ENCODE data around the gene ZFAND3. TPM values are rescaled to one million over a fixed set of nuclear protein-coding genes. Genes with fewer than 3 reads are reported as not detected.

Gene ZFAND3
- total and polyA plus RNA-seq, 7 donors = 48.5 to 166 (median 141) TPM

DNA sequence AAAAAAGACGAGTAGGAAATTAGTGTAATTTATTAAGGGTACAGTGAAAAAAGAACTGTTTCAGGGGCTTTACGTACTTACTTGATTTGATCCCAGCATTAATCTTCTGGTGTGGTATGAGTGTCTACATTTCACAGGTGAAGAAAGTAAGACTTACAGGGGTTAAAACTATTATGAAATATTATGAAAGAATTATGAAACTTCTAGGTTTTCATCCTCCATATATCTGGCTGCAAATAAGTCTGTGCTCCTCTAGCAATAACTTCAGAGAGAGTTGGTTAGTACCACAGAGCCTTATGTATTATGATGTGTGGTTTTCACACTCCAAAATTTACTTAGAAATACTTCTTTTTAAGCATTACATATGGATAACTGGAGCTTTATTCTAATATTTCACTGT, 41.9 kb downstream of the ZFAND3 start:
- 57 to 85% (median 66%) methylated on average over 2 of the region's 2 CpGs for WGBS, 3 donors

DNA sequence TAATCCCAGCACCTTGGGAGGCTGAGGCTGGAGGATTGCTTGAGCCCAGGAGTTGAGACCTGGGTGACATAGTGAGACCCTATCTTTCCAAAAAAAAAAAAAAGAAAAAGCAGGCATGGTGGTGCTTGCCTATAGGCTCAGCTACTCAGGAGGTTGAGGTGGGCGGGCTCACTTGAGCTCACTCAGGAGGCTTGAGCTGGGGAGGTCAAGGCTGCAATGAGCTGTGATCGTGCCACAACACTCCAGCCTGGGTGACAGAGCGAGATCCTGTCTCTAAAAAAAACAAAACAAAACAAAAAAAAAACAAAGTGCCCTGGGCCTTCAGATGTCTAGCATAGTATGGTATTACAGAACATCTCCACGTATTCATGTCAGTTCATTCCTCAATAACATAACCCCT, 42.9 kb downstream of the ZFAND3 start:
- H3K9me3 ChIP-seq = no peaks in the 10 kb centered on the region
- 88 to 92% (median 92%) methylated on average over 4 of the region's 4 CpGs for WGBS, 3 donors
- peaks cover 62% of the 10 kb centered on the region for H3K4me1 ChIP-seq
- no peak for ATAC-seq
- H3K27ac ChIP-seq = no peak overlapping the region
- TF ChIP-seq, protein P1, sequence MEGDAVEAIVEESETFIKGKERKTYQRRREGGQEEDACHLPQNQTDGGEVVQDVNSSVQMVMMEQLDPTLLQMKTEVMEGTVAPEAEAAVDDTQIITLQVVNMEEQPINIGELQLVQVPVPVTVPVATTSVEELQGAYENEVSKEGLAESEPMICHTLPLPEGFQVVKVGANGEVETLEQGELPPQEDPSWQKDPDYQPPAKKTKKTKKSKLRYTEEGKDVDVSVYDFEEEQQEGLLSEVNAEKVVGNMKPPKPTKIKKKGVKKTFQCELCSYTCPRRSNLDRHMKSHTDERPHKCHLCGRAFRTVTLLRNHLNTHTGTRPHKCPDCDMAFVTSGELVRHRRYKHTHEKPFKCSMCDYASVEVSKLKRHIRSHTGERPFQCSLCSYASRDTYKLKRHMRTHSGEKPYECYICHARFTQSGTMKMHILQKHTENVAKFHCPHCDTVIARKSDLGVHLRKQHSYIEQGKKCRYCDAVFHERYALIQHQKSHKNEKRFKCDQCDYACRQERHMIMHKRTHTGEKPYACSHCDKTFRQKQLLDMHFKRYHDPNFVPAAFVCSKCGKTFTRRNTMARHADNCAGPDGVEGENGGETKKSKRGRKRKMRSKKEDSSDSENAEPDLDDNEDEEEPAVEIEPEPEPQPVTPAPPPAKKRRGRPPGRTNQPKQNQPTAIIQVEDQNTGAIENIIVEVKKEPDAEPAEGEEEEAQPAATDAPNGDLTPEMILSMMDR (IDR thresholded peaks at IDR 0.05) = no peak
- no peaks in the 10 kb centered on the region for H3K27me3 ChIP-seq (ENCODE audit: insufficient read depth in 3 of 3, low read length in 2 of 3)
- no peak overlapping the region for H3K4me3 ChIP-seq
- no peaks in the 10 kb centered on the region for H3K36me3 ChIP-seq (ENCODE audit: insufficient read depth in 1 of 2, low read depth in 1 of 2)
- intact Hi-C loops (cut with DNase I) = loop anchor here in 1 of 2 donors (5.0 kb wide), 1 partner anchor 40 kb away; no protein-coding TSS in a partner anchor
- no peak for DNase-seq

More for the DNA sequence above, 41.9 kb downstream of the ZFAND3 start:
- ATAC-seq = no peak
- H3K36me3 ChIP-seq (ENCODE audit: insufficient read depth in 1 of 2, low read depth in 1 of 2) = no peaks in the 10 kb centered on the region
- H3K4me3 ChIP-seq = no peak overlapping the region
- no peak overlapping the region for H3K27ac ChIP-seq
- intact Hi-C loops (cut with DNase I) = loop anchor here in 1 of 2 donors (5.0 kb wide), 1 partner anchor 39 kb away; no protein-coding TSS in a partner anchor
- peaks cover 52% of the 10 kb centered on the region for H3K4me1 ChIP-seq
- DNase-seq = no peak
- TF ChIP-seq, protein P1 (IDR thresholded peaks at IDR 0.05) = no peak
- H3K9me3 ChIP-seq = no peaks in the 10 kb centered on the region
- H3K27me3 ChIP-seq (ENCODE audit: insufficient read depth in 3 of 3, low read length in 2 of 3) = no peaks in the 10 kb centered on the region

DNA sequence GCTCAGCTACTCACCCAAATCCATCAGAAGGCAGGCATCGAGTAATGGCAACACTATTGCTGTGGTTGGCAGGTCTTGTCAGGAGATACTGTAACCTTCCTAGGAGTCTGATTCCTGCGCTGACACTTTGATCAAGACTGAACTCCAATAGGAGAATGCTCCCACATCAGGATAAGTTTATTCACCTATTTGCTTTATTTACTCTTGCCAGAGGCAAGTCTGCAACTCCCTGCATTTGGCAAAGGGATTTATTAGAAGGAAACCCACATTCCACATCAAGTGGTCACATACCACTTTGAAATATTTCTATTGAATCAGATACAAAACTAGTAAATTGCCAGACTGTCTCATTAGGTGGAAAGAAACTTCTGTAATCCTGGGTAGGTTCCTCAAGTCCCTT, 43.5 kb downstream of the ZFAND3 start:
- Histone ChIP-seq H3K36me3 (ENCODE audit: insufficient read depth in 1 of 2, low read depth in 1 of 2) (no peaks in the 10 kb centered on the region), H3K27ac (no peak overlapping the region), H3K4me1 (peaks cover 61% of the 10 kb centered on the region), H3K9me3 (no peaks in the 10 kb centered on the region), H3K27me3 (ENCODE audit: insufficient read depth in 3 of 3, low read length in 2 of 3) (no peaks in the 10 kb centered on the region), H3K4me3 (no peak overlapping the region)
- 68 to 90% (median 69%) methylated on average over 2 of the region's 2 CpGs for WGBS, 3 donors
- no peak for DNase-seq
- ATAC-seq = no peak
- TF ChIP-seq, protein P1 (IDR thresholded peaks at IDR 0.05) = no peak
- intact Hi-C loops (cut with DNase I) = loop anchor here in 1 of 2 donors (5.0 kb wide), 1 partner anchor 41 kb away; no protein-coding TSS in a partner anchor

DNA sequence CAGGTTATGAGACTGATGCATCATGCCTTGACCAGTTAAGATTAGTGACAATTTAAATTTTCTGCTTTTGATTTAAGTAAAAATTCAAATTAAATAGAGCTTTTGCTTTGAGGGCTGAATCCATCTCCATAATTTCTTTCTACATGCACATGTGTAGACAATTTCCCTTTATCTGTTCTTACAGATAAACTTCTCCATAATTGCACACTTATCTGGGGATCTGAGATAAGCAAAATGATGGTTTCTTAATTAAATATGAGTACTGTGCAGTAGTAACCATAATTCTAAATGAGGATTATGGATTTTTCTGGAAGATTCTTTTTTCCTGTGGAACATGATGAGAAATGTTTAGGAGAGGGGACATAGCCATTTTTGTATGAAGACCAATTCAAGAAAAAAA, 44.7 kb downstream of the ZFAND3 start:
- ATAC-seq = no peak
- intact Hi-C loops (cut with DNase I) = loop anchor here in 1 of 2 donors (5.0 kb wide), 1 partner anchor 42 kb away; no protein-coding TSS in a partner anchor
- no peaks in the 10 kb centered on the region for H3K36me3 ChIP-seq (ENCODE audit: insufficient read depth in 1 of 2, low read depth in 1 of 2)

More for the DNA sequence above, 44.7 kb downstream of the ZFAND3 start:
- Histone ChIP-seq H3K9me3 (no peaks in the 10 kb centered on the region), H3K4me3 (no peak overlapping the region), H3K4me1 (peaks cover 59% of the 10 kb centered on the region), H3K27me3 (ENCODE audit: insufficient read depth in 3 of 3, low read length in 2 of 3) (no peaks in the 10 kb centered on the region), H3K27ac (no peak overlapping the region)
- TF ChIP-seq, protein P1 (IDR thresholded peaks at IDR 0.05) = no peak
- no peak for DNase-seq
